Measurements from ENCODE around the gene SLC9C2. TPM values are rescaled to one million over a fixed set of nuclear protein-coding genes. Genes with fewer than 3 reads are reported as not detected.
"Not testable (repeated sequence)": the region's sequence is repeated elsewhere in the genome, so short reads cannot be mapped to it uniquely, and the experiment has no call there.

Gene SLC9C2
- total RNA-seq, 1 experiment from 2014 or later = not detected

GRCh38 chr1:173475564-173476196 is 127.2 kb downstream of the SLC9C2 start:
- no peak overlapping the region for H2BK20ac ChIP-seq (ENCODE audit: low read depth, low read length, poor library complexity, severe bottlenecking)
- no peak overlapping the region for H4K5ac ChIP-seq (ENCODE audit: insufficient read length, low read depth, low read length)
- no peak overlapping the region for H2BK12ac ChIP-seq (ENCODE audit: insufficient read length, low read depth, low read length)
- H3K79me2 ChIP-seq (ENCODE audit: insufficient read depth, low read length) = peaks cover 25% of the 10 kb centered on the region; the same call in 1 of the 2 replicates
- H2AK5ac ChIP-seq (ENCODE audit: insufficient read length, low read length) = no peak overlapping the region
- H4K91ac ChIP-seq (ENCODE audit: insufficient read length, low read depth, low read length) = no peak overlapping the region
- no peak overlapping the region for H4K8ac ChIP-seq (replicated peaks; ENCODE audit: insufficient read length, low read depth, low read length)
- H2BK15ac ChIP-seq (ENCODE audit: low read depth, low read length) = no peak overlapping the region
- peaks cover 39 to 58% (median 44%) of the 10 kb centered on the region in 3 experiments for H3K36me3 Mint-ChIP-seq (ENCODE audit: insufficient read depth in 1 of 3, low read depth in 3 of 3)
- H3K79me1 ChIP-seq (ENCODE audit: insufficient read depth, low read depth, low read length, poor library complexity, severe bottlenecking) = no peaks in the 10 kb centered on the region
- no peak overlapping the region for H2BK5ac ChIP-seq (ENCODE audit: insufficient read length, low read length)
- no peaks in the 10 kb centered on the region for H3K27me3 Mint-ChIP-seq (ENCODE audit: low read depth)
- no CpG with 5 or more reads among the region's 5 CpGs for WGBS (ENCODE audit: extremely low coverage, insufficient read length, low lambda C conversion rate)
- no peak for TF ChIP-seq CTCF (conservative IDR thresholded peaks at IDR 0.05)
- H3K4me3 Mint-ChIP-seq = peak overlapping the region; percentile 73 to 90
- no peak overlapping the region for H3K23ac ChIP-seq (ENCODE audit: insufficient read length, low read depth, low read length)
- H3K23me2 ChIP-seq (ENCODE audit: insufficient read length, low read depth, low read length, poor library complexity, severe bottlenecking) = peaks cover 18% of the 10 kb centered on the region
- H3K4me2 ChIP-seq (ENCODE audit: insufficient read depth, insufficient read length, low read length) = peak overlapping the region; percentile 97
- H3K4me1 ChIP-seq (ENCODE audit: insufficient read depth, low read length) = no peaks in the 10 kb centered on the region; the same call in 1 of the 2 replicates
- DNase-seq = no peak
- peak overlapping the region; percentile 33 for H3K9ac ChIP-seq (ENCODE audit: extremely low read depth, insufficient read length, low read length)
- no peak overlapping the region for H3K27ac ChIP-seq (ENCODE audit: insufficient read length, low read depth, low read length)
- no peaks in the 10 kb centered on the region for H3K27me3 ChIP-seq (ENCODE audit: insufficient read depth, low read length)
- peaks cover 8% of the 10 kb centered on the region for H3K9me3 ChIP-seq (ENCODE audit: control insufficient read depth, low read depth, low read length)
- no peaks in the 10 kb centered on the region for H4K20me1 ChIP-seq (ENCODE audit: control insufficient read depth, insufficient read depth, insufficient read length)
- no peak overlapping the region for H2AFZ ChIP-seq (ENCODE audit: low read length)
- H3K56ac ChIP-seq (ENCODE audit: insufficient read length, low read depth, low read length) = no peak overlapping the region
- peaks cover 18 to 19% of the 10 kb centered on the region in 2 experiments for H3K9me3 Mint-ChIP-seq
- H3K4me1 Mint-ChIP-seq = peaks cover 34 to 46% of the 10 kb centered on the region in 2 experiments
- H3K14ac ChIP-seq (ENCODE audit: insufficient read depth, low read length) = no peak overlapping the region
- H3K27ac Mint-ChIP-seq = no peak overlapping the region
- no peak overlapping the region for H2BK120ac ChIP-seq (ENCODE audit: low read depth, low read length, poor library complexity, severe bottlenecking)
- no peak overlapping the region for H3T11ph ChIP-seq (ENCODE audit: low read length)
- H3K18ac ChIP-seq (ENCODE audit: insufficient read length, low read depth, low read length) = no peak overlapping the region
- no peak overlapping the region for H3K4ac ChIP-seq (ENCODE audit: low read depth, low read length)

GRCh38 chr1:173474780-173475421 is 128.0 kb downstream of the SLC9C2 start:
- H3K27me3 Mint-ChIP-seq (ENCODE audit: low read depth) = not testable (repeated sequence)
- H3K27ac Mint-ChIP-seq = peak overlapping the region in 2 of 3 experiments; percentile 44 to 65; a peak in 3 of 7 replicates

More at GRCh38 chr1:173474780-173475421, 128.0 kb downstream of the SLC9C2 start:
- H3K27ac ChIP-seq (ENCODE audit: insufficient read length, low read depth, low read length); H3K79me1 ChIP-seq (ENCODE audit: insufficient read depth, low read depth, low read length, poor library complexity, severe bottlenecking); H2AK5ac ChIP-seq (ENCODE audit: insufficient read length, low read length); H2AFZ ChIP-seq (ENCODE audit: low read length); H2BK5ac ChIP-seq (ENCODE audit: insufficient read length, low read length); H3K23ac ChIP-seq (ENCODE audit: insufficient read length, low read depth, low read length); H3K9me3 ChIP-seq (ENCODE audit: control insufficient read depth, low read depth, low read length); H3K56ac ChIP-seq (ENCODE audit: insufficient read length, low read depth, low read length); H2BK12ac ChIP-seq (ENCODE audit: insufficient read length, low read depth, low read length); H3K4me1 ChIP-seq (ENCODE audit: insufficient read depth, low read length); H2BK15ac ChIP-seq (ENCODE audit: low read depth, low read length); H3K4ac ChIP-seq (ENCODE audit: low read depth, low read length); H3K27me3 ChIP-seq (ENCODE audit: insufficient read depth, low read length); H4K20me1 ChIP-seq (ENCODE audit: control insufficient read depth, insufficient read depth, insufficient read length); H4K5ac ChIP-seq (ENCODE audit: insufficient read length, low read depth, low read length); H3K18ac ChIP-seq (ENCODE audit: insufficient read length, low read depth, low read length); H3K9ac ChIP-seq (ENCODE audit: extremely low read depth, insufficient read length, low read length); H4K8ac ChIP-seq (replicated peaks; ENCODE audit: insufficient read length, low read depth, low read length); H2BK120ac ChIP-seq (ENCODE audit: low read depth, low read length, poor library complexity, severe bottlenecking); DNase-seq; H3K14ac ChIP-seq (ENCODE audit: insufficient read depth, low read length); H3T11ph ChIP-seq (ENCODE audit: low read length); H3K4me2 ChIP-seq (ENCODE audit: insufficient read depth, insufficient read length, low read length); H2BK20ac ChIP-seq (ENCODE audit: low read depth, low read length, poor library complexity, severe bottlenecking); H4K91ac ChIP-seq (ENCODE audit: insufficient read length, low read depth, low read length): not testable (repeated sequence)
- H3K36me3 Mint-ChIP-seq (ENCODE audit: insufficient read depth in 1 of 3, low read depth in 3 of 3) = peaks cover 39 to 58% (median 45%) of the 10 kb centered on the region in 3 experiments
- no CpG with 5 or more reads among the region's 17 CpGs for WGBS (ENCODE audit: extremely low coverage, insufficient read length, low lambda C conversion rate)
- H3K79me2 ChIP-seq (ENCODE audit: insufficient read depth, low read length) = peaks cover 23% of the 10 kb centered on the region; the same call in 1 of the 2 replicates
- peak overlapping the region; percentile 14 to 57; a peak in 4 of 5 replicates for H3K4me3 Mint-ChIP-seq
- H3K23me2 ChIP-seq (ENCODE audit: insufficient read length, low read depth, low read length, poor library complexity, severe bottlenecking) = peaks cover 18% of the 10 kb centered on the region
- H3K9me3 Mint-ChIP-seq = peaks cover 26 to 27% of the 10 kb centered on the region in 2 experiments
- peaks cover 31 to 43% of the 10 kb centered on the region in 2 experiments for H3K4me1 Mint-ChIP-seq
